Measurements from ENCODE around the gene CGNL1.

Gene CGNL1

DNA sequence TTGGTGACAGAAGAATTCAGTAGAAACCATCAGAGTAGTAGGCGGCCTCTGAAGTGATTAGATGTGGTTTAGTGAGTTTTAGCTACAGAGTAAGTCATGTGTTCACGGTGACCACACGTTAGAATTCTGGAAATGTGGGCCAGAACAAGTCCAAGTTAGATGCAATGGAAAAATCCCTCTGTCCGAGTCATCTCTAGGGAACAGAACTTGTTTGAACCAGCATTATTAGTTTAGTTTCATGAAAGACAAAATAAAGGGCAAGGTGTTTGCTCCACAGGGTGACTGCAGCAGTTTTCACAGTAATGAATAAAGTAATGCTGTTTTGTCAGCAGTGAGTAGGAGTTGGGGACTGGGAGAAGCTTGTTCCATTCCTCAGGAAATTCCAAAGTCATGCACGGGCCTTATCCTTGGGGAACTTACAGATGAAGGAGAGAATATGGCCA is 100.2 kb downstream of the CGNL1 start:
- TF ChIP-seq, protein P1, sequence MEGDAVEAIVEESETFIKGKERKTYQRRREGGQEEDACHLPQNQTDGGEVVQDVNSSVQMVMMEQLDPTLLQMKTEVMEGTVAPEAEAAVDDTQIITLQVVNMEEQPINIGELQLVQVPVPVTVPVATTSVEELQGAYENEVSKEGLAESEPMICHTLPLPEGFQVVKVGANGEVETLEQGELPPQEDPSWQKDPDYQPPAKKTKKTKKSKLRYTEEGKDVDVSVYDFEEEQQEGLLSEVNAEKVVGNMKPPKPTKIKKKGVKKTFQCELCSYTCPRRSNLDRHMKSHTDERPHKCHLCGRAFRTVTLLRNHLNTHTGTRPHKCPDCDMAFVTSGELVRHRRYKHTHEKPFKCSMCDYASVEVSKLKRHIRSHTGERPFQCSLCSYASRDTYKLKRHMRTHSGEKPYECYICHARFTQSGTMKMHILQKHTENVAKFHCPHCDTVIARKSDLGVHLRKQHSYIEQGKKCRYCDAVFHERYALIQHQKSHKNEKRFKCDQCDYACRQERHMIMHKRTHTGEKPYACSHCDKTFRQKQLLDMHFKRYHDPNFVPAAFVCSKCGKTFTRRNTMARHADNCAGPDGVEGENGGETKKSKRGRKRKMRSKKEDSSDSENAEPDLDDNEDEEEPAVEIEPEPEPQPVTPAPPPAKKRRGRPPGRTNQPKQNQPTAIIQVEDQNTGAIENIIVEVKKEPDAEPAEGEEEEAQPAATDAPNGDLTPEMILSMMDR (conservative IDR thresholded peaks at IDR 0.05) = no peak
- H3K27ac ChIP-seq = peak overlapping the region; percentile 72; the same call in 1 of the 2 replicates

DNA sequence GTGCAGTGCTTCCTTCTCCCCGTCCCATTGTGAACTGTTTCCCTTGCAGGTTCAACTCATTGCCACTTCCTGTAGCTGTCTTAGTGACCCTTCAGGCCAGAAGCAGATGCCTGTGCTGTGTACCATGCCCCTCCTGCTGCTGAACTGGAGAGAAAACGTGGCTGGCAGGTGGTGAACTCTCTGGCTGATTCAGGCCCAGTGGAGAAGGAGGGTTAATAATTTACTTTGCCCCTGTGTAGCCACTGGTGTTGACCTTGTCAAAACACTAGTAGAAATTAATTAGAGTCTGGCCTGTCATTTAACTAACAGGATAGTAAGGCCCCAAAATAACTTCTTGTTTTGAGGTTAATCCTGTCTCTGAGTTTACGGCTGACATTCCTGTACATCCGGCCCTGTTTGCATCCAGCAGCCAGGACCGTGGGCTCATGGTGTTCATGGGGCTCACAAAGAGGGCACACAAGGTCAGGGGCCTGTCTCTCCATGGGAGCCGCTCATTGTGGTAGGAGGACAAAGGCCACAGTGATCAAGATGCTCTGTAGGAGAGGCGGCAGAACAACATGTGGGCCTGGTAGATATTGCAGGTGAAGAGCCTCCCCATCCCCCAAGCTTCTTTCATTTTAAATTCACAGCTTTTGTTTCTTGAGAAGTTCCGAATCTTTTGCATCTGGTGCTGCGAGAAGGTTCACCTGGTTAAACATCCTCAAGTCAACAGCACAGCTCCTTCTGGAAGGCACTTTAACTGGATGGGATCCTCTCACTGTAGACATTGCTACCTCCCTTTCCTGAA is 101.6 kb downstream of the CGNL1 start:
- peak overlapping the region; percentile 72 for H3K27ac ChIP-seq

GRCh38 chr15:57479005-57479404 is 102.7 kb downstream of the CGNL1 start:
- peak overlapping the region; percentile 72 for H3K27ac ChIP-seq
- TF ChIP-seq, protein P1 (conservative IDR thresholded peaks at IDR 0.05) = no peak

More for the DNA sequence above, 101.6 kb downstream of the CGNL1 start:
- TF ChIP-seq, protein P1 (conservative IDR thresholded peaks at IDR 0.05) = no peak

- no peak overlapping the region for H3K27ac ChIP-seq
- TF ChIP-seq, protein P1 (conservative IDR thresholded peaks at IDR 0.05) = no peak
These were observed 104.9 kb downstream of the CGNL1 start for GRCh38 chr15:57481038-57481705.

DNA sequence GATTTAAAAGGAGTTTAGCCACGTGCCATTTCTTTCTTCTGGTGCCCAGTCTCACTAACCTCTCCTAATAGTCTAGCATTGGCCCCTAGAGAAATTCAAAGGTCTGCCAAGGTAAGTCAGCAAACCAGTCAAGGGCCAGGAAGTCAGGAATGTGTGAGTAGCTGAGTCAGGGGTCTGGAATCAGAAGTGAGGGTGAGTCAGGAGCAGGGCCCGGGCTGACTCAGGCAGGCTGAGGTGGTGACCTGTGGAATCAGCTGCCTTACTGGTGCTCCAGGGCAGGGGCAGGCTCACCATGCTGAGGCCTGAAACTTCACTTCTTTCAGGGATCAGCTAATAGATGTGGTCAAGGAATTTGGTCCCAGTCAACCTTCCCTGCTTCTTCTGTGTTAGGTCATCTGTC is 109.6 kb downstream of the CGNL1 start:
- no peak overlapping the region for H3K27ac ChIP-seq
- TF ChIP-seq, protein P1 (conservative IDR thresholded peaks at IDR 0.05) = no peak

GRCh38 chr15:57486833-57487232 is 110.5 kb downstream of the CGNL1 start:
- TF ChIP-seq, protein P1 (conservative IDR thresholded peaks at IDR 0.05) = no peak
- H3K27ac ChIP-seq = no peak overlapping the region

- TF ChIP-seq, protein P1 (conservative IDR thresholded peaks at IDR 0.05) = no peak
These were observed 112.8 kb downstream of the CGNL1 start for GRCh38 chr15:57489122-57489521.

More at GRCh38 chr15:57489122-57489521, 112.8 kb downstream of the CGNL1 start:
- no peak overlapping the region for H3K27ac ChIP-seq
